Vagina (tissue), 2 donors: ENCODE measurements around the gene RNF208.

Experiments used
- POLR2AphosphoS5 ChIP-seq, 2 donors: sonication (generic); formaldehyde crosslinking; IDR thresholded peaks; one replicate each; pipeline ENCODE4 v1.9.0; 2017; ENCODE audit warnings: antibody characterized with exemption in 2 of 2, mild to moderate bottlenecking in 2 of 2, low read depth in 1 of 2; ENCODE audit not compliant: insufficient read depth in 1 of 2
- TF ChIP-seq, protein P1 (sequence below), 3 experiments: fragments of 450-650 bp in 2 of 3; fragments of 200-600 bp in 1 of 3; sonication (generic) in 1 of 3; IDR thresholded peaks; one replicate each; pipeline ENCODE4 v1.5.1; 2017 to 2019; ENCODE audit warnings: antibody characterized with exemption in 3 of 3, mild to moderate bottlenecking in 2 of 3, moderate library complexity in 2 of 3

DNA sequence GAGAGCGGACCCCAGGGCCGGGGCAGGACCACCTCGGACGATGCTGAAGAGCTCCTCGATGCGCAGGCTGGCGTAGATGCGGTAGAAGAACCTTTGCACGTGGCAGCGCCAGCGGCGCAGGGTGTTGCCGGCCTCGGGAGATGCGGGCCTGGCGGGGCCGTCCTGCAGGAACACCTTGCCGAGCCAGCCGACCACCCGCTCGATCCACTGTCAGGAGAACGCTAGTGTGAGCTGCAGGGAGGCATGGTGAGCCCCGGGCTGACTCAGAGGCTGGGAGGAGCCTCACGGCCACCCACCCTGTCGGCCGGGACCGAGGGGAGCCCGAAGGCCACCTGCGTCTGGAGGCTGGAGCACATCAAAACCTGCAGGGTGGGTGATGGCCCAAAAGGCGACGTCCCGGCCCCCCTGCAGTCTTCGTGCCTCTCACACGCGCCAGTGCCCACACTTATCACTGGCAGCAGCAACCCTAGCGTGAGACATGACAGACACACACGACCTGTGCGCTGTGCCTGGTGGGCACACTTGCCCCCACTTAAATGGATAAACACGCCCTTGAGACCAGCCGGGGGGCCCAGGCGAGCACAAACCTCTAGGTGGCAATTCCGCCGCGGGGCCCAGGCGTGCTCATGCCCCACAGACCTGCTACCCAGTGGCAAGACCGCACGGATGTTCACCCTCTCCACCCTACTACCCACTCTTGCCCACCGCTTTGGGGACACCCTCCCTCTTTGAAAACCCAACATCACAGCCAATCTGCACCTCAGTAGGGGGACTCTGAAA lies 37.0 kb downstream of the RNF208 start:
- TF ChIP-seq, protein P1, sequence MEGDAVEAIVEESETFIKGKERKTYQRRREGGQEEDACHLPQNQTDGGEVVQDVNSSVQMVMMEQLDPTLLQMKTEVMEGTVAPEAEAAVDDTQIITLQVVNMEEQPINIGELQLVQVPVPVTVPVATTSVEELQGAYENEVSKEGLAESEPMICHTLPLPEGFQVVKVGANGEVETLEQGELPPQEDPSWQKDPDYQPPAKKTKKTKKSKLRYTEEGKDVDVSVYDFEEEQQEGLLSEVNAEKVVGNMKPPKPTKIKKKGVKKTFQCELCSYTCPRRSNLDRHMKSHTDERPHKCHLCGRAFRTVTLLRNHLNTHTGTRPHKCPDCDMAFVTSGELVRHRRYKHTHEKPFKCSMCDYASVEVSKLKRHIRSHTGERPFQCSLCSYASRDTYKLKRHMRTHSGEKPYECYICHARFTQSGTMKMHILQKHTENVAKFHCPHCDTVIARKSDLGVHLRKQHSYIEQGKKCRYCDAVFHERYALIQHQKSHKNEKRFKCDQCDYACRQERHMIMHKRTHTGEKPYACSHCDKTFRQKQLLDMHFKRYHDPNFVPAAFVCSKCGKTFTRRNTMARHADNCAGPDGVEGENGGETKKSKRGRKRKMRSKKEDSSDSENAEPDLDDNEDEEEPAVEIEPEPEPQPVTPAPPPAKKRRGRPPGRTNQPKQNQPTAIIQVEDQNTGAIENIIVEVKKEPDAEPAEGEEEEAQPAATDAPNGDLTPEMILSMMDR (IDR thresholded peaks at IDR 0.05): no peak
- no peak for TF ChIP-seq POLR2AphosphoS5 (IDR thresholded peaks at IDR 0.05; ENCODE audit: insufficient read depth in 1 of 2, low read depth in 1 of 2)
